PC-3 (cell line): ENCODE results near the gene NRM. TPM values are rescaled to one million over a fixed set of nuclear protein-coding genes. Genes with fewer than 3 reads are reported as not detected.
"Not testable (repeated sequence)": the region's sequence is repeated elsewhere in the genome, so short reads cannot be mapped to it uniquely, and the experiment has no call there.

Experiments
- ATAC-seq: fragments of 200-7000 bp; cut with Tn5 transposase; 2 replicates; pipeline ENCODE4 v1.9.1; 2020; ENCODE audit warnings: mild to moderate bottlenecking, moderate library complexity
- BruUV-seq: library from RNA; stranded (reverse); fragments of 400-500 nt; replicated peaks from 2 replicates; lab custom pipeline; 2021; lab: Mats Ljungman, UMichigan
- CTCF ChIA-PET: fragments of 300-600 bp; sonication (Branson Sonifier 250); formaldehyde crosslinking; loops from one replicate; lab custom pipeline; 2022; ENCODE audit warnings: antibody characterized with exemption; lab: Charles Lee
- POLR2A ChIA-PET: fragments of 300-600 bp; sonication (Branson Sonifier 250); formaldehyde crosslinking; loops from one replicate; lab custom pipeline; 2022; ENCODE audit warnings: antibody characterized with exemption; ENCODE audit not compliant: unreplicated experiment; lab: Charles Lee
- DNase-seq: peaks from one replicate; pipeline ENCODE4 v3.0.0-alpha.2; 2015
- H2AFZ ChIP-seq: fragments of 300-600 bp; sonication (generic); 2 replicates; pipeline ENCODE4 v1.6.0; 2016; ENCODE audit warnings: antibody characterized with exemption, low read length
- H3F3A ChIP-seq: fragments of 300-600 bp; sonication (generic); one replicate; pipeline ENCODE4 v1.6.0; 2017; ENCODE audit warnings: antibody characterized with exemption, low read length, control low read depth, mild to moderate bottlenecking; ENCODE audit not compliant: unreplicated experiment
- H3K27ac ChIP-seq: fragments of 300-600 bp; sonication (generic); 2 replicates; pipeline ENCODE4 v1.5.1; 2016; ENCODE audit warnings: mild to moderate bottlenecking, low read length
- H3K27me3 ChIP-seq: fragments of 300-600 bp; sonication (generic); 2 replicates; pipeline ENCODE4 v1.6.1; 2016; ENCODE audit warnings: low read length, mixed read lengths
- H3K36me3 ChIP-seq: fragments of 300-600 bp; sonication (generic); 2 replicates; pipeline ENCODE4 v1.6.1; 2016; ENCODE audit warnings: low read depth, mixed run types, low read length, mixed read lengths
- H3K4me1 ChIP-seq: fragments of 300-600 bp; sonication (generic); 2 replicates; pipeline ENCODE4 v1.5.1; 2016; ENCODE audit warnings: low read length; ENCODE audit not compliant: insufficient read depth
- H3K4me2 ChIP-seq: fragments of 300-600 bp; sonication (generic); 2 replicates; pipeline ENCODE4 v1.6.0; 2016; ENCODE audit warnings: low read length
- H3K4me3 ChIP-seq: fragments of 300-600 bp; sonication (generic); 2 replicates; pipeline ENCODE4 v1.5.1; 2016; ENCODE audit warnings: mild to moderate bottlenecking, low read length, mixed read lengths
- H3K79me2 ChIP-seq: fragments of 300-600 bp; sonication (generic); 2 replicates; pipeline ENCODE4 v1.6.1; 2017; ENCODE audit warnings: low read length, mixed read lengths
- H3K9ac ChIP-seq: fragments of 300-600 bp; sonication (generic); 2 replicates; pipeline ENCODE4 v1.6.0; 2016; ENCODE audit warnings: mild to moderate bottlenecking, low read length
- H3K9me2 ChIP-seq: fragments of 300-600 bp; sonication (generic); replicated peaks from 2 replicates; pipeline ENCODE4 v1.6.1; 2016; ENCODE audit warnings: mixed run types, low read length, mixed read lengths
- H3K9me3 ChIP-seq: fragments of 300-600 bp; sonication (generic); 2 replicates; pipeline ENCODE4 v1.6.1; 2016; ENCODE audit warnings: low read length, mixed read lengths
- H4K20me1 ChIP-seq: fragments of 300-600 bp; sonication (generic); 2 replicates; pipeline ENCODE4 v1.6.1; 2016; ENCODE audit warnings: low read length, mixed read lengths
- CTCF ChIP-seq: fragments of 300-600 bp; sonication (generic); conservative IDR thresholded peaks from 2 replicates; pipeline ENCODE4 v1.5.1; 2017; ENCODE audit warnings: antibody characterized with exemption, low read depth, mild to moderate bottlenecking, low read length
- EZH2 ChIP-seq: fragments of 300-600 bp; sonication (generic); IDR thresholded peaks from one replicate; pipeline ENCODE4 v1.6.1; 2017; ENCODE audit warnings: antibody characterized with exemption, mild to moderate bottlenecking, low read length; ENCODE audit not compliant: unreplicated experiment
- EZH2phosphoT487 ChIP-seq: fragments of 300-600 bp; sonication (generic); IDR thresholded peaks from 2 replicates; pipeline ENCODE4 v1.6.1; 2018; ENCODE audit warnings: mild to moderate bottlenecking, antibody characterized with exemption, low read length, borderline replicate concordance
- intact Hi-C: fragments of 100-400 bp; cut with micrococcal nuclease; formaldehyde crosslinking; loops from 2 replicates; pipeline ENCODE4 v1.9.0; 2023
- total RNA-seq: library from RNA; depleted of rRNA; stranded (reverse); fragments of >200 nt; gene quantifications from 2 replicates; pipeline ENCODE4 v1.2.3, GENCODE V29; 2014

NRM gene
- total RNA-seq, 1 experiment from 2014 or later = 8.5 TPM

- ChIA-PET CTCF (no interaction called here), POLR2A (no interaction called here)
- H3K27ac ChIP-seq = peak overlapping the region; percentile 63
- no peaks in the 10 kb centered on the region for H3K9me2 ChIP-seq
- DNase-seq = no peak
- peaks cover 37% of the 10 kb centered on the region for H3K4me1 ChIP-seq
- H3K4me3 ChIP-seq = peak overlapping the region; percentile 94
- H3K79me2 ChIP-seq = peaks cover 84% of the 10 kb centered on the region
- peaks cover 23% of the 10 kb centered on the region for H4K20me1 ChIP-seq
- peaks cover 10% of the 10 kb centered on the region for H3F3A ChIP-seq
- H2AFZ ChIP-seq = peak overlapping the region; percentile 45
- H3K9ac ChIP-seq = peak overlapping the region; percentile 99
- intact Hi-C loops = no loop called here
- no peaks in the 10 kb centered on the region for H3K9me3 ChIP-seq
- H3K4me2 ChIP-seq = peak overlapping the region; percentile 93
- BruUV-seq = no TSS peak
- no peaks in the 10 kb centered on the region for H3K27me3 ChIP-seq
- no peak for TF ChIP-seq EZH2phosphoT487
- TF ChIP-seq EZH2 = no peak
- TF ChIP-seq CTCF = no peak
- no peak for ATAC-seq
- H3K36me3 ChIP-seq = peaks cover 29% of the 10 kb centered on the region
Observed at GRCh38 chr6:30719356-30719755, 28.6 kb upstream of the NRM start.

- BruUV-seq = TSS peak; percentile 8
- H3F3A ChIP-seq, ATAC-seq, H3K27me3 ChIP-seq, H3K9me2 ChIP-seq, DNase-seq, H3K9me3 ChIP-seq: not testable (repeated sequence)
- peak overlapping the region; percentile 65 for H3K4me3 ChIP-seq
- H3K9ac ChIP-seq = peak overlapping the region; percentile 85
- intact Hi-C loops = loop anchor here (1.0 kb wide), 1 partner anchor 31 kb away; no protein-coding TSS in a partner anchor
- H3K27ac ChIP-seq = peak overlapping the region; percentile 89
- H2AFZ ChIP-seq = 0 out of 2 replicates have a peak overlapping the region, but pooled peaks have one; percentile 47
- ChIA-PET POLR2A (interaction anchor here (0.6 to 0.7 kb wide), 3 partner anchors 10 to 509 kb away, joined by 3 to 4 read pairs (median 3); no protein-coding TSS in a partner anchor), CTCF (interaction anchor here (1.1 kb wide), 1 partner anchor 31 kb away, joined by 4 read pairs; no protein-coding TSS in a partner anchor)
- peak overlapping the region; percentile 93 for H3K4me2 ChIP-seq
- H3K4me1 ChIP-seq = peaks cover 35% of the 10 kb centered on the region
- H3K36me3 ChIP-seq = peaks cover 25% of the 10 kb centered on the region
- peaks cover 71% of the 10 kb centered on the region for H3K79me2 ChIP-seq
- H4K20me1 ChIP-seq = peaks cover 10% of the 10 kb centered on the region
Observed at GRCh38 chr6:30717845-30718720, 27.3 kb upstream of the NRM start.

- peaks cover 5% of the 10 kb centered on the region for H3F3A ChIP-seq
- H3K9ac ChIP-seq = peak within 1 kb of the TSS; percentile 92
- no peaks in the 10 kb centered on the region for H3K27me3 ChIP-seq
- ChIA-PET CTCF (interaction anchor here (0.7 to 1.1 kb wide), 2 partner anchors 26 to 30 kb away, joined by 3 to 4 read pairs; partner anchors contain the start of gene NRM), POLR2A (interaction anchor here (0.5 to 1.0 kb wide), 8 partner anchors 9 to 504 kb away, joined by 3 to 7 read pairs (median 4); partner anchors contain the start of genes MRPS18B, NRM and TRIM26)
- peak within 1 kb of the TSS; percentile 71 for H3K4me3 ChIP-seq
- H2AFZ ChIP-seq = peak within 1 kb of the TSS; percentile 90
- H3K9me3 ChIP-seq = no peaks in the 10 kb centered on the region
- peaks cover 30% of the 10 kb centered on the region for H3K4me1 ChIP-seq
- ATAC-seq (peak; percentile 76), DNase-seq (peak; percentile 99)
- peaks cover 25% of the 10 kb centered on the region for H3K36me3 ChIP-seq
- no peaks in the 10 kb centered on the region for H3K9me2 ChIP-seq
- peak within 1 kb of the TSS; percentile 93 for H3K4me2 ChIP-seq
- no TSS peak for BruUV-seq
- peaks cover 63% of the 10 kb centered on the region for H3K79me2 ChIP-seq
- H4K20me1 ChIP-seq = peaks cover 6% of the 10 kb centered on the region
- intact Hi-C loops = loop anchor here (1.0 kb wide), 1 partner anchor 30 kb away; no protein-coding TSS in a partner anchor
- no peak for TF ChIP-seq EZH2phosphoT487
- no peak for TF ChIP-seq CTCF
- TF ChIP-seq EZH2 = no peak
- peak within 1 kb of the TSS; percentile 89 for H3K27ac ChIP-seq
Observed at GRCh38 chr6:30717129-30717844, 26.5 kb upstream of the NRM start, which contains the start of gene MDC1. TSS of gene MDC1 (minus strand) at chr6:30717281. CDS start at chr6:30715175, 2,106 bp downstream.
